Glutamatergic neuron (in vitro differentiated cells): ENCODE results near the gene ZMIZ1. TPM values are rescaled to one million over a fixed set of nuclear protein-coding genes. Genes with fewer than 3 reads are reported as not detected.

ENCODE experiments used
- DNase-seq: peaks from one replicate; pipeline ENCODE4 v3.0.0; 2022
- H3K27ac Mint-ChIP-seq: one replicate; pipeline ENCODE4 v1.8.0; 2020; ENCODE audit warnings: mild to moderate bottlenecking, mixed read lengths, inconsistent platforms; ENCODE audit not compliant: unreplicated experiment
- H3K27me3 Mint-ChIP-seq: one replicate; pipeline ENCODE4 v1.8.0; 2020; ENCODE audit warnings: mild to moderate bottlenecking, moderate library complexity, mixed read lengths, inconsistent platforms; ENCODE audit not compliant: unreplicated experiment
- H3K36me3 Mint-ChIP-seq: one replicate; pipeline ENCODE4 v1.8.0; 2020; ENCODE audit warnings: mild to moderate bottlenecking, mixed read lengths, inconsistent platforms; ENCODE audit not compliant: unreplicated experiment
- H3K4me1 Mint-ChIP-seq: one replicate; pipeline ENCODE4 v1.8.0; 2020; ENCODE audit warnings: mild to moderate bottlenecking, low read depth, mixed read lengths, inconsistent platforms; ENCODE audit not compliant: unreplicated experiment
- H3K4me3 Mint-ChIP-seq: one replicate; pipeline ENCODE4 v1.8.0; 2020; ENCODE audit warnings: mild to moderate bottlenecking, mixed read lengths, inconsistent platforms; ENCODE audit not compliant: unreplicated experiment
- H3K9me3 Mint-ChIP-seq: one replicate; pipeline ENCODE4 v1.8.0; 2020; ENCODE audit warnings: mild to moderate bottlenecking, moderate library complexity, mixed read lengths, inconsistent platforms; ENCODE audit not compliant: unreplicated experiment
- total RNA-seq: library from RNA; stranded (reverse); fragmentation: NEBNext Ultra II Directional; extraction: Animal tissue kit (Norgen Biotek cat#: 25700); gene quantifications from one replicate; pipeline ENCODE4 v1.2.1, GENCODE V29; 2021; ENCODE audit not compliant: unreplicated experiment
- TF ChIP-seq, protein P1 (sequence below): fragments of 200-600 bp; sonication (generic); IDR thresholded peaks from one replicate; pipeline ENCODE4 v1.5.0; 2021; ENCODE audit not compliant: partially characterized antibody, unreplicated experiment

ZMIZ1 gene
- total RNA-seq, 1 donor from 2014 or later = 230 TPM

DNA sequence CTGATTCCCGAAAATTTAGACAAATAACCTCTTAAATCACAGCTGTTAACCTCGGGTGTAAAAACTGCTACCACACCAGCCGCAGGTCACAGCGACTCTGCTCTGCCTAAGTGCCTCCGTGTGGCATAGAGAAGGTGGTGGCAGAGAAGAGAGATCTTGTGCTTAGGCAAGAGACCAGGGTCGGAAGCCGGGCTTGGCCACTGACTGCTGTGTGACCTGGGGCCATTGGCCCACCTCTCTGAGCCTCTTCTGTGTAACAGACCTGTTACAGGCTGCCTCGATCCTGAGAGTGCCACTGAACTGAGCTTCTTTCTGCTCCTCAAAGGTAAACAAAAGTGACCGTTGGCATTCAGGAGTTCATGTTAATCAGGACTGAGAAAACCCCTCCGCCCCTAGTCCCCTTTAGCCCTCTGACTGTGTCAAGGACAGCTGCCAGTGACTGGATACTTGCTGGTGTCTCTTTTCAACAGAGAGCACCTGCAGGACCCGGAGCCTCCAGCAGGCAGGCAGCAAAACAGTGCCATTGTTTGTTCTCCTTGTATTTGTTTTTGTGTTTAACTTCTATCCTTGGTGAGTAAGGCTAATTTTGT is 36.5 kb downstream of the ZMIZ1 start:
- peaks cover 58% of the 10 kb centered on the region for H3K4me1 Mint-ChIP-seq
- TF ChIP-seq, protein P1, sequence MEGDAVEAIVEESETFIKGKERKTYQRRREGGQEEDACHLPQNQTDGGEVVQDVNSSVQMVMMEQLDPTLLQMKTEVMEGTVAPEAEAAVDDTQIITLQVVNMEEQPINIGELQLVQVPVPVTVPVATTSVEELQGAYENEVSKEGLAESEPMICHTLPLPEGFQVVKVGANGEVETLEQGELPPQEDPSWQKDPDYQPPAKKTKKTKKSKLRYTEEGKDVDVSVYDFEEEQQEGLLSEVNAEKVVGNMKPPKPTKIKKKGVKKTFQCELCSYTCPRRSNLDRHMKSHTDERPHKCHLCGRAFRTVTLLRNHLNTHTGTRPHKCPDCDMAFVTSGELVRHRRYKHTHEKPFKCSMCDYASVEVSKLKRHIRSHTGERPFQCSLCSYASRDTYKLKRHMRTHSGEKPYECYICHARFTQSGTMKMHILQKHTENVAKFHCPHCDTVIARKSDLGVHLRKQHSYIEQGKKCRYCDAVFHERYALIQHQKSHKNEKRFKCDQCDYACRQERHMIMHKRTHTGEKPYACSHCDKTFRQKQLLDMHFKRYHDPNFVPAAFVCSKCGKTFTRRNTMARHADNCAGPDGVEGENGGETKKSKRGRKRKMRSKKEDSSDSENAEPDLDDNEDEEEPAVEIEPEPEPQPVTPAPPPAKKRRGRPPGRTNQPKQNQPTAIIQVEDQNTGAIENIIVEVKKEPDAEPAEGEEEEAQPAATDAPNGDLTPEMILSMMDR = peak; percentile 12

DNA sequence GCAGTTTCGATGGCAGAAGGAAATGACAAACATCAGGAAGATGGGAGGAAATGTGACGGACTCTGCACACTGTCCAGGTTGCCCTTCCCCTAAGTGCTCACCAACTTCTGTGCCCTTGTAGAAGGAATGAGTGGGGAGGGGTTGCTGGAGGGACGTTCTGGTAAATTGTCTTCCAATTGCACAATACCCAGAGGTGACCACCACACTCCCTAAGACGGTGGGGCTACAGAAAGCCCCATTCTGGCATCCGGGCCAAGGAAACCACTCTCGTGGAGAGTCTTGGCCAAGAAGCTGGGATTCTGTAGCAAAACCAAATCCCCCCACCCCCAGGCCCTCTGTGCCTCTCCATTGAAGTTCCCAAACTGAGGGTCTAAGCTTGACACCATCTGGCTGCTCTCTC is 37.1 kb downstream of the ZMIZ1 start:
- H3K4me3 Mint-ChIP-seq = no peak overlapping the region
- H3K4me1 Mint-ChIP-seq = peaks cover 55% of the 10 kb centered on the region
- no peak for DNase-seq
- no peak overlapping the region for H3K27ac Mint-ChIP-seq
- peaks cover 18% of the 10 kb centered on the region for H3K9me3 Mint-ChIP-seq
- H3K36me3 Mint-ChIP-seq = no peaks in the 10 kb centered on the region
- H3K27me3 Mint-ChIP-seq = peaks cover 19% of the 10 kb centered on the region
- TF ChIP-seq, protein P1 = no peak

More for the DNA sequence above, 36.5 kb downstream of the ZMIZ1 start:
- peaks cover 23% of the 10 kb centered on the region for H3K9me3 Mint-ChIP-seq
- no peak for DNase-seq
- no peak overlapping the region for H3K4me3 Mint-ChIP-seq
- H3K27me3 Mint-ChIP-seq = peaks cover 23% of the 10 kb centered on the region
- no peaks in the 10 kb centered on the region for H3K36me3 Mint-ChIP-seq
- H3K27ac Mint-ChIP-seq = peak overlapping the region; percentile 14

DNA sequence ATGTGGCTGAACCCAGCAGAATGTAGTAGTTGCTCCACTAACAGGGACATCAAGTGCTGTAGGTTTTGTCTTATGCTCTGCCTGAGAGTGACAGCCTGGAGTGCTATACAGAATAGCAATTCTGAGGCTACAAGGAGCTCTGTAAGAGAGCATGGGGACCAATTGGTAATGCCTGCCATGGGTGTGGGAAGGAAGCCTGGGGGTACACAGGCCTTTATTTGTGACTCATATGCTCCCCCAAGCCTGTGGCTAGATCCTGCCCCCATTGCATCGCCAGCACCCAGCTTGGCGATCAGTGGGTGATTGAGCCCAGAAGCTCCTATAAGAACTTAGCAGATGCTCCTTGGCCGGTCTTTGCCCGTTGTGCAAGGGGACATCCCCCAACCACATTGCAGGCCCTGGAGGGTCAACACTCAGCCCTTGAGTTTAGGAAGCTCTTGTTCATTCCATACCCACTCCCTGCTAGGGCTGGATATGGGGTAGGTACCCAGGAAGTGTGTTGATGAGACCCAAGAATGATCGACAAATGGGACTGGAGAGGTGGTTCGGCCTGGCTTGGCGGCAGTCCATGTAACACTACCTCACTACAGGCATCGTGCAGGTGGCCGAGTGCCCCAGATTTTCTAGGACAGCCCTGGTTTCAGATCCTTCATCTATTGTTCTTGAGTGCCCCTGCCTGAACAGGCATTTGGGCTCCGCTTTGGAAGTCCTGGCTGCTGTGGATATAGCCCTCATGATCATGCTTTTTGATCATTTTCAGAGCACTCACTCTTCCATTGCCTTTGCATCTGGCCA is 37.7 kb downstream of the ZMIZ1 start:
- Mint-ChIP-seq H3K4me3 (no peak overlapping the region), H3K27ac (no peak overlapping the region), H3K27me3 (peaks cover 13% of the 10 kb centered on the region)

DNA sequence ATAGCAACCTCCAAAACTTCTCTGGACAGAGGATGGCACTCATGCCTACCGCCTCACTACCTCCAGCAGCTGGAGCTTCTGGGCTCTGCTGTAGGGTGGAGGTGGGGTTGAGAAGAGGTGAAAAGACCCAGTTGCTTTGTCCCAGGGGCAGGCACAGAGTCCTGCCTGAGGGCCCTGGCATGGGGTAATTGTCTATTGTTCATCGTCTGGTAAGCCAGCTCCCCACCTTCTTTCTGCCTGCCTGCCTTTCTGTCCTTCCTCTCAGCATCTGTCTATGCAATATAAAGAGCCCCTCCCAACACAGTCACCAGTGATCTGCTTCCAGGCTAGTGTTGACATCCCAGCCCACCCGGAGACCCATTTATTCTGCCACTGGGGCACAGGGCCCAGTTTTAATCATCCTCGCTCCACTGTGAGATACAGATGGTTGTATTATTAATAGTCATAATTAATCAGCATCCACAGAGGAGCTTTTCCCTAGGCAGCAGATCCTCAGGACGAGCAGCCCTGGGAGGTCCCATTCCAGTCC is 39.0 kb downstream of the ZMIZ1 start:
- Mint-ChIP-seq H3K27ac (peak overlapping the region; percentile 59), H3K4me1 (peaks cover 48% of the 10 kb centered on the region), H3K4me3 (no peak overlapping the region), H3K27me3 (peaks cover 4% of the 10 kb centered on the region), H3K36me3 (no peaks in the 10 kb centered on the region), H3K9me3 (peaks cover 6% of the 10 kb centered on the region)
- DNase-seq = no peak
- TF ChIP-seq, protein P1 = no peak

More for the DNA sequence above, 37.7 kb downstream of the ZMIZ1 start:
- TF ChIP-seq, protein P1 = no peak
- Mint-ChIP-seq H3K36me3 (no peaks in the 10 kb centered on the region), H3K9me3 (peaks cover 12% of the 10 kb centered on the region), H3K4me1 (peaks cover 51% of the 10 kb centered on the region)
- DNase-seq = no peak

DNA sequence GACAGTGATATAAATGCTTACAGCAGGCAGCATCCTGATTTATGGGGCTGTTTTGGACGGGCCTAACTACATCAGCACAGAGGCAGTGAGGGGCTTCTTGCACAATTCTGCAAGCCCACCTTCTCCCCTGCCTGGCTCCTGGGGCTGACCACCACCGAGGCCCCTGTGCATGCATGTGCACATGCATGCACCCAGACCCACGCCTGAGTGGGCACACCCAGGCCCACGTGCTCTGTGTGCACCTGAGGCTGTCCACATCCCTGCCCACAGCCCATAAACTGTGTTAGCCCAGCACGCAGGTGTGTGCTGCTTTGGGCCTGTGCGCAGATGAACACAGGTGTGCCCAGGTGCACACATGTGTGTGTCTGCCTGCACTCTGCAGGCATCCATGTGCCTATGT is 40.0 kb downstream of the ZMIZ1 start:
- Mint-ChIP-seq H3K4me1 (peaks cover 52% of the 10 kb centered on the region), H3K27ac (no peak overlapping the region), H3K36me3 (no peaks in the 10 kb centered on the region), H3K4me3 (no peak overlapping the region), H3K27me3 (peaks cover 7% of the 10 kb centered on the region), H3K9me3 (peaks cover 5% of the 10 kb centered on the region)
- no peak for DNase-seq
- TF ChIP-seq, protein P1 = no peak
